Thoracic aorta (tissue), 2 donors: ENCODE measurements around the gene DHFR2. TPM values are rescaled to one million over a fixed set of nuclear protein-coding genes. Genes with fewer than 3 reads are reported as not detected.

Source experiments
- ATAC-seq: fragments of 150-250 bp; one replicate; pipeline ENCODE4 v1.8.0; 2017; ENCODE audit warnings: low read depth; ENCODE audit not compliant: insufficient number of reproducible peaks, low FRiP score
- DNase-seq: peaks from one replicate; pipeline ENCODE4 v3.0.0-alpha.2; 2020; ENCODE audit warnings: low spot score
- H3K27ac ChIP-seq, 2 donors: fragments of 200-600 bp; sonication (generic); 1 replicate in 1 of 2; 2 replicates in 1 of 2; pipeline ENCODE4 v1.5.1; 2016; ENCODE audit warnings: mild to moderate bottlenecking in 2 of 2, moderate library complexity in 2 of 2
- H3K27me3 ChIP-seq: fragments of 200-600 bp; sonication (generic); replicated peaks from 2 replicates; pipeline ENCODE4 v1.6.0; 2016; ENCODE audit warnings: mild to moderate bottlenecking; ENCODE audit not compliant: insufficient read depth
- H3K36me3 ChIP-seq: fragments of 200-600 bp; sonication (generic); one replicate; pipeline ENCODE4 v1.5.1; 2016
- H3K4me1 ChIP-seq, 2 donors: fragments of 200-600 bp; sonication (generic); 1 replicate in 1 of 2; 2 replicates in 1 of 2; pipeline versions ENCODE4 v1.5.1 to v1.6.0; 2016; ENCODE audit warnings: low read depth in 2 of 2, mild to moderate bottlenecking in 1 of 2; ENCODE audit not compliant: control insufficient read depth in 1 of 2
- H3K4me3 ChIP-seq: fragments of 200-600 bp; sonication (generic); 2 replicates; pipeline ENCODE4 v1.5.1; 2016; ENCODE audit warnings: mild to moderate bottlenecking
- H3K9me3 ChIP-seq: fragments of 200-600 bp; sonication (generic); 2 replicates; pipeline ENCODE4 v1.5.1; 2016
- CTCF ChIP-seq: fragments of 200-600 bp; sonication (generic); IDR thresholded peaks from one replicate; pipeline ENCODE4 v1.5.1; 2019; ENCODE audit warnings: antibody characterized with exemption
- total RNA-seq, 2 donors: library from RNA; depleted of rRNA; stranded (reverse); fragments of >200 nt; gene quantifications; one replicate each; pipeline versions ENCODE4 v1.1.0 to v1.2.3, GENCODE V29; 2016

The DHFR2 gene
- total RNA-seq, 2 donors from 2014 or later, result 4.5 to 8.0 TPM

- Histone ChIP-seq H3K36me3 (no peaks in the 10 kb centered on the region), H3K9me3 (no peaks in the 10 kb centered on the region), H3K4me1 (peaks cover 4 to 5% of the 10 kb centered on the region in 2 donors), H3K4me3 (no peak overlapping the region), H3K27me3 (no peaks in the 10 kb centered on the region), H3K27ac (no peak overlapping the region)
- ATAC-seq (no peak), DNase-seq (no peak)
- TF ChIP-seq CTCF, result no peak
Measured at GRCh38 chr3:94008253-94008652, 54.5 kb downstream of the DHFR2 start.

Other genes with a start within 250 kb of the DHFR2 start
- 100 to 1,000 TPM; 122 to 180 TPM for gene PROS1, start 89.0 kb downstream of the DHFR2 start, total RNA-seq
- gene ARL13B, start 82.8 kb downstream of the DHFR2 start, total RNA-seq, result 10 to 100 TPM in 1 of 2 donors, 1 to 10 TPM in 1; 8.4 to 12.6 TPM
- not detected for gene STX19, start 34.3 kb downstream of the DHFR2 start, total RNA-seq
- gene NSUN3, start 145 bp upstream of the DHFR2 start, total RNA-seq, result 10 to 100 TPM; 14.4 to 15.8 TPM